Testis (tissue), 3 donors: Measurements from ENCODE around the gene TRIP11. TPM values are rescaled to one million over a fixed set of nuclear protein-coding genes. Genes with fewer than 3 reads are reported as not detected.

Experiments
- DNase-seq: peaks from one replicate; pipeline ENCODE4 v3.0.0-alpha.2; 2019
- H3K27ac ChIP-seq, 2 donors: fragments of 200-600 bp; sonication (generic); one replicate each; pipeline ENCODE4 v1.5.1; 2019
- H3K27me3 ChIP-seq: fragments of 200-600 bp; sonication (generic); one replicate; pipeline ENCODE4 v1.5.1; 2019
- H3K36me3 ChIP-seq: fragments of 200-600 bp; sonication (generic); one replicate; pipeline ENCODE4 v1.5.1; 2017; ENCODE audit warnings: low read depth; ENCODE audit errors: missing control alignments
- H3K4me1 ChIP-seq: fragments of 200-600 bp; sonication (generic); one replicate; pipeline ENCODE4 v1.5.1; 2019
- H3K4me3 ChIP-seq, 2 donors: fragments of 200-600 bp; sonication (generic); one replicate each; pipeline ENCODE4 v1.5.1; 2017 to 2019
- H3K9me3 ChIP-seq: fragments of 200-600 bp; sonication (generic); one replicate; pipeline ENCODE4 v1.5.1; 2017
- CTCF ChIP-seq, 3 experiments: fragments of 450-650 bp in 2 of 3; fragments of 200-600 bp in 1 of 3; sonication (generic) in 1 of 3; IDR thresholded peaks; one replicate each; pipeline ENCODE4 v1.5.1; 2016 to 2019; ENCODE audit warnings: antibody characterized with exemption in 3 of 3, mild to moderate bottlenecking in 2 of 3, moderate library complexity in 1 of 3
- POLR2A ChIP-seq: fragments of 450-650 bp; IDR thresholded peaks from one replicate; pipeline ENCODE4 v1.6.1; 2017; ENCODE audit warnings: antibody characterized with exemption, mild to moderate bottlenecking, moderate library complexity
- WGBS, 2 donors: methylation state at CpG; one replicate each; pipeline ENCODE4 v1.1.5; 2018; 5-methylcytosine and 5-hydroxymethylcytosine counted together
- intact Hi-C: fragments of 100-400 bp; cut with DNase I; formaldehyde crosslinking; loops from one replicate; pipeline ENCODE4 v1.15.1; 2023; ENCODE audit warnings: low total_unique reads
- polyA plus RNA-seq: library from polyadenylated mRNA; stranded (reverse); fragments of 350-450 nt; fragmentation: Illumina TruSeq; extraction: RNeasy Lipid Tissue Mini Kit (QIAGEN cat#74804); gene quantifications from one replicate; pipeline ENCODE4 v1.2.3, GENCODE V29; 2014; ENCODE audit warnings: low read depth, low replicate concordance; ENCODE audit not compliant: insufficient read depth
- total RNA-seq, 2 donors: library from RNA; depleted of rRNA; stranded (reverse); fragments of >200 nt; gene quantifications; one replicate each; pipeline ENCODE4 v1.2.3, GENCODE V29; 2016

Gene TRIP11
- total and polyA plus RNA-seq, 3 donors from 2014 or later, result 3.8 to 39.4 (median 38.5) TPM

GRCh38 chr14:92009604-92010003, 30.3 kb downstream of the TRIP11 start:
- intact Hi-C loops, result no loop called here
- Histone ChIP-seq H3K4me1 (no peaks in the 10 kb centered on the region), H3K27ac (no peak overlapping the region), H3K36me3 (no peaks in the 10 kb centered on the region), H3K9me3 (no peaks in the 10 kb centered on the region), H3K4me3 (no peak overlapping the region), H3K27me3 (no peaks in the 10 kb centered on the region)
- TF ChIP-seq POLR2A, result no peak
- no peak for TF ChIP-seq CTCF (IDR thresholded peaks at IDR 0.05)
- no peak for DNase-seq
- 38 to 77% methylated on average over 1 of the region's 1 CpG for WGBS, 2 donors

GRCh38 chr14:92005019-92005418, 34.8 kb downstream of the TRIP11 start:
- 97 to 98% methylated on average over 5 of the region's 5 CpGs for WGBS, 2 donors
- no peaks in the 10 kb centered on the region for H3K4me1 ChIP-seq
- intact Hi-C loops, result no loop called here
- H3K9me3 ChIP-seq, result no peaks in the 10 kb centered on the region
- H3K36me3 ChIP-seq, result no peaks in the 10 kb centered on the region
- no peak overlapping the region for H3K4me3 ChIP-seq
- TF ChIP-seq CTCF (IDR thresholded peaks at IDR 0.05) (no peak), POLR2A (no peak)
- H3K27ac ChIP-seq, result no peak overlapping the region
- DNase-seq, result no peak
- H3K27me3 ChIP-seq, result no peaks in the 10 kb centered on the region

GRCh38 chr14:92004062-92004461, 35.8 kb downstream of the TRIP11 start:
- no peaks in the 10 kb centered on the region for H3K9me3 ChIP-seq
- no peak overlapping the region for H3K27ac ChIP-seq
- no peaks in the 10 kb centered on the region for H3K36me3 ChIP-seq
- DNase-seq, result no peak
- no peaks in the 10 kb centered on the region for H3K27me3 ChIP-seq
- H3K4me1 ChIP-seq, result no peaks in the 10 kb centered on the region
- 96 to 100% methylated on average over 2 of the region's 2 CpGs for WGBS, 2 donors
- TF ChIP-seq POLR2A (no peak), CTCF (IDR thresholded peaks at IDR 0.05) (no peak)
- H3K4me3 ChIP-seq, result no peak overlapping the region
- intact Hi-C loops, result no loop called here

- DNase-seq, result no peak
- intact Hi-C loops, result no loop called here
- TF ChIP-seq CTCF (IDR thresholded peaks at IDR 0.05) (no peak), POLR2A (no peak)
- no peaks in the 10 kb centered on the region for H3K4me1 ChIP-seq
- H3K27me3 ChIP-seq, result no peaks in the 10 kb centered on the region
- 78% methylated on average over 6 of the region's 6 CpGs for WGBS, 2 donors
- no peaks in the 10 kb centered on the region for H3K36me3 ChIP-seq
- no peaks in the 10 kb centered on the region for H3K9me3 ChIP-seq
- H3K4me3 ChIP-seq, result no peak overlapping the region
- no peak overlapping the region for H3K27ac ChIP-seq
Observed at GRCh38 chr14:91998667-91999570, 40.9 kb downstream of the TRIP11 start.

- no peak for TF ChIP-seq CTCF (IDR thresholded peaks at IDR 0.05)
- TF ChIP-seq POLR2A, result no peak
- no peak overlapping the region for H3K27ac ChIP-seq
- no peaks in the 10 kb centered on the region for H3K9me3 ChIP-seq
- intact Hi-C loops, result no loop called here
- H3K4me1 ChIP-seq, result no peaks in the 10 kb centered on the region
- no peak for DNase-seq
- no peaks in the 10 kb centered on the region for H3K27me3 ChIP-seq
- no peaks in the 10 kb centered on the region for H3K36me3 ChIP-seq
- no peak overlapping the region for H3K4me3 ChIP-seq
Observed at GRCh38 chr14:91997492-91997891, 42.4 kb downstream of the TRIP11 start.
